Ovary (tissue), 9 donors: Measurements from ENCODE around the gene MAP3K19. TPM values are rescaled to one million over a fixed set of nuclear protein-coding genes. Genes with fewer than 3 reads are reported as not detected.

ENCODE experiments used
- DNase-seq, 5 donors: peaks; one replicate each; pipeline ENCODE4 v3.0.0-alpha.2; 2019 to 2020
- H3K27ac ChIP-seq, 2 donors: fragments of 200-600 bp; one replicate each; pipeline versions ENCODE4 v1.5.1 to v1.8.0; 2019 to 2022
- H3K27me3 ChIP-seq: fragments of 200-600 bp; one replicate; pipeline ENCODE4 v1.8.0; 2022
- H3K36me3 ChIP-seq: fragments of 200-600 bp; sonication (generic); one replicate; pipeline ENCODE4 v1.5.1; 2019
- H3K4me1 ChIP-seq: one replicate; pipeline ENCODE4 v1.8.1; 2013; ENCODE audit warnings: mild to moderate bottlenecking, moderate library complexity; ENCODE audit not compliant: insufficient read depth
- H3K4me3 ChIP-seq: fragments of 200-600 bp; sonication (generic); one replicate; pipeline ENCODE4 v1.5.1; 2017
- H3K9me3 ChIP-seq, 2 donors: fragments of 200-600 bp in 1 of 2; sonication (generic) in 1 of 2; one replicate each; pipeline versions ENCODE4 v1.5.1 to v1.8.1; 2013 to 2019; ENCODE audit warnings: mild to moderate bottlenecking in 1 of 2, moderate library complexity in 1 of 2
- CTCF ChIP-seq, 3 donors: fragments of 450-650 bp in 2 of 3; fragments of 200-600 bp in 1 of 3; IDR thresholded peaks; one replicate each; pipeline versions ENCODE4 v1.5.1 to v1.8.0; 2016 to 2022; ENCODE audit warnings: antibody characterized with exemption in 3 of 3, mild to moderate bottlenecking in 1 of 3
- EP300 ChIP-seq: sonication (generic); formaldehyde crosslinking; IDR thresholded peaks from one replicate; pipeline ENCODE4 v1.6.1; 2017; ENCODE audit warnings: antibody characterized with exemption
- POLR2A ChIP-seq: fragments of 450-650 bp; IDR thresholded peaks from one replicate; pipeline ENCODE4 v1.6.1; 2017; ENCODE audit warnings: antibody characterized with exemption, mild to moderate bottlenecking, moderate library complexity
- WGBS, 3 donors: extraction: QIAGEN DNeasy Blood & Tissue Kit in 1 of 3; methylation state at CpG; one replicate each; pipeline versions ENCODE4 v1.1.5 to v1.1.7; 2013 to 2017; 5-methylcytosine and 5-hydroxymethylcytosine counted together
- intact Hi-C, 4 donors: fragments of 100-400 bp; cut with DNase I; formaldehyde crosslinking; loops; one replicate each; pipeline versions ENCODE4 v1.11.0 to v1.15.1; 2022 to 2023
- polyA plus RNA-seq, 2 donors: library from polyadenylated mRNA; stranded (reverse); fragments of 200-250 nt in 1 of 2; fragments of 350-450 nt in 1 of 2; fragmentation: Illumina TruSeq in 1 of 2; extraction: RNeasy Lipid Tissue Mini Kit (QIAGEN cat#74804) in 1 of 2; gene quantifications; one replicate each; pipeline ENCODE4 v1.2.3, GENCODE V29; 2013 to 2014
- total RNA-seq, 7 donors: library from RNA; depleted of rRNA in 2 of 7; stranded (reverse); fragments of >200 nt in 2 of 7; fragmentation: NEBNext Ultra II Directional in 3 of 7; extraction: Animal tissue kit (Norgen Biotek cat#: 25700) in 3 of 7; gene quantifications; one replicate each; pipeline versions ENCODE4 v1.1.0 to v1.2.4, GENCODE V29; 2016 to 2023
- donor health status: DM: no; HTN: no; CAD: no; lungs with moderate emphysema.
- donor health status: DM: no; HTN: no; CAD: no.
- donor health status: Bipolar disorder and iron deficiency.
- donor health status: DM: yes; HTN: yes; CAD: no.
- donor health status: DM: no; HTN: no; CAD: no.
- donor health status: DM: yes; HTN: yes; CAD: no.

The MAP3K19 gene
- total and polyA plus RNA-seq, 9 donors = 0.02 to 23.2 (median 0.93) TPM; not detected in 3

- Histone ChIP-seq H3K27me3 (no peaks in the 10 kb centered on the region), H3K36me3 (no peaks in the 10 kb centered on the region), H3K27ac (no peak overlapping the region), H3K4me3 (no peak overlapping the region), H3K9me3 (no peaks in the 10 kb centered on the region), H3K4me1 (peaks cover 6% of the 10 kb centered on the region)
- WGBS, 3 donors = 34 to 48% (median 37%) methylated on average over 2 of the region's 2 CpGs
- DNase-seq = no peak
- intact Hi-C loops = no loop called here
- no peak for TF ChIP-seq CTCF (IDR thresholded peaks at IDR 0.05)
- no peak for TF ChIP-seq EP300
- TF ChIP-seq POLR2A = no peak
Measured at GRCh38 chr2:134934150-134934549, 113.1 kb downstream of the MAP3K19 start.

GRCh38 chr2:134933732-134934131, 113.5 kb downstream of the MAP3K19 start:
- Histone ChIP-seq H3K4me1 (peaks cover 6% of the 10 kb centered on the region), H3K27ac (no peak overlapping the region), H3K27me3 (no peaks in the 10 kb centered on the region), H3K36me3 (no peaks in the 10 kb centered on the region), H3K4me3 (no peak overlapping the region), H3K9me3 (no peaks in the 10 kb centered on the region)
- TF ChIP-seq EP300 = no peak
- no peak for TF ChIP-seq CTCF (IDR thresholded peaks at IDR 0.05)
- TF ChIP-seq POLR2A = no peak
- 89 to 90% (median 90%) methylated on average over 1 of the region's 1 CpG for WGBS, 3 donors
- intact Hi-C loops = no loop called here
- no peak for DNase-seq

- H3K27ac ChIP-seq = no peak overlapping the region
- TF ChIP-seq CTCF (IDR thresholded peaks at IDR 0.05) (no peak), EP300 (no peak)
- peaks cover 8% of the 10 kb centered on the region for H3K4me1 ChIP-seq
- intact Hi-C loops = no loop called here
- no peaks in the 10 kb centered on the region for H3K36me3 ChIP-seq
- H3K27me3 ChIP-seq = no peaks in the 10 kb centered on the region
- H3K9me3 ChIP-seq = no peaks in the 10 kb centered on the region
- DNase-seq = no peak
- WGBS, 3 donors = 86 to 94% (median 89%) methylated on average over 3 of the region's 3 CpGs
- H3K4me3 ChIP-seq = no peak overlapping the region
Measured at GRCh38 chr2:134932864-134933526, 114.3 kb downstream of the MAP3K19 start.

- DNase-seq = no peak
- Histone ChIP-seq H3K27me3 (no peaks in the 10 kb centered on the region), H3K27ac (no peak overlapping the region), H3K9me3 (no peaks in the 10 kb centered on the region), H3K36me3 (no peaks in the 10 kb centered on the region), H3K4me1 (peaks cover 12% of the 10 kb centered on the region), H3K4me3 (no peak overlapping the region)
- WGBS, 3 donors = 67 to 74% (median 70%) methylated on average over 3 of the region's 3 CpGs
- no peak for TF ChIP-seq POLR2A
- no peak for TF ChIP-seq CTCF (IDR thresholded peaks at IDR 0.05)
- TF ChIP-seq EP300 = no peak
- intact Hi-C loops = no loop called here
Measured at GRCh38 chr2:134927195-134927594, 120.1 kb downstream of the MAP3K19 start.
